ENCODE data around the gene STKLD1.

STKLD1 gene

DNA sequence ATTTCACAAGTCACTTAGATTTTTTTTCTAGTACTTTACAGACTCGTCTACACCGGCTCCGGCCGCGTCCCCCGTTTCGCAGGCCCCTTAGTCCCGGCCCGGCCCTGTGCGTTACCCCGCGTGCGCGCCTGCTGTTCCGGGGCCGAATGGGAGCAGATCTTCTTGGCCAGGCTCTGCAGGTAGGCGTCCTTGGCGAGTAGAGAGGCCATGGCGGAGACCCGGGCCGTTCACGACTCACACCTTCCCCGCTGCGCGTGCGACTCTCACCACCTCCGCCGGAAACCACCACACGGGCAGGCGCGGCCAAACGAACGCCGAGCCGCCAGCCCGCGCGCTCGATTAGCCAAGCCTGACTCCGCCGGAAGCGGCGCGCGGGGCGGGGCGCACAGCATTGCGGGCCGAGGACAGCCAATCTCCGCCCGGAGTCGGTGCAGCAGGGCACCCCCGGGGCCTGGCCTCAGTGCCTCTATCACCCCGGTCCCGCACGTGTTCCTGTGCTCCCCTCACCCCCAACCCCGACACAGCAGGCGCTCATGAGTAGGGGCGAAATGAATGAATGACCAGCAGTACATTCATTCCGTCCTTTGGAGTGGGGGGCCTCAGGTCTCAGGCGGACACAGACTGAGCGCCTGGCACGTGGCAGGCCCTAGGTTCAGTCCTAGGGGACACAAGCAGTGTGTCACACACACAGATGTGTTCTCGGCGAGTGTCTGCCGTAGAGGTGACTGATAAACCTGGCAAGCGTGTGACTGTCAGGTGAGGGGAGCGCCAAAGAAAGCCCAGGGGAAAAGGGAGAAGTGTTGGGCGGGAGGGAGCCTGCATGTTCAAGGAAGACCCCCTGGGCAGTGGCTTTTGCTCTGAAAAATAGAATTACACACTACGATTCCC is 40.0 kb upstream of the STKLD1 start, which contains the start of gene SURF6 (continued):
- TF ChIP-seq ZFHX2 (tag by site-specific recombination; conservative IDR thresholded peaks at IDR 0.05) (peak; percentile 67), KLF1 (tag by site-specific recombination; IDR thresholded peaks at IDR 0.05) (peak; percentile 87), ZNF133 (tag by site-specific recombination; IDR thresholded peaks at IDR 0.05) (no peak), ZSCAN16 (tag by site-specific recombination; IDR thresholded peaks at IDR 0.05) (no peak), SP7 (tag by site-specific recombination; IDR thresholded peaks at IDR 0.05) (peak; percentile 91), ZNF394 (tag by site-specific recombination; IDR thresholded peaks at IDR 0.05; ENCODE audit: borderline replicate concordance) (peak; percentile 68; the same call in 1 of the 2 replicates), GLIS2 (tag by site-specific recombination; IDR thresholded peaks at IDR 0.05) (peak; percentile 95), ZNF2 (tag by site-specific recombination; IDR thresholded peaks at IDR 0.05) (peak; percentile 81; the same call in 1 of the 2 replicates), ZNF843 (tag by site-specific recombination; IDR thresholded peaks at IDR 0.05) (peak; percentile 73), RBAK (tag by site-specific recombination; IDR thresholded peaks at IDR 0.05) (no peak), ZNF423 (tag by site-specific recombination; IDR thresholded peaks at IDR 0.05) (peak; percentile 73; the same call in 1 of the 2 replicates), ZNF558 (tag by site-specific recombination; IDR thresholded peaks at IDR 0.05) (no peak), ZNF623 (tag by site-specific recombination; IDR thresholded peaks at IDR 0.05) (0 out of 2 replicates have a peak, but pooled peaks have one; percentile 6), ZNF521 (tag by site-specific recombination; IDR thresholded peaks at IDR 0.05) (no peak), ZNF707 (tag by site-specific recombination; IDR thresholded peaks at IDR 0.05) (no peak), ZBTB20 (tag by site-specific recombination; IDR thresholded peaks at IDR 0.05) (peak; percentile 89), KLF16 (tag by site-specific recombination; IDR thresholded peaks at IDR 0.05) (peak; percentile 95), ZNF341 (tag by site-specific recombination; IDR thresholded peaks at IDR 0.05; ENCODE audit: low read depth) (no peak; the same call in 1 of the 2 replicates), ZNF175 (tag by site-specific recombination; IDR thresholded peaks at IDR 0.05) (no peak), ZNF24 (tag by site-specific recombination; IDR thresholded peaks at IDR 0.05) (peak; percentile 93), ZNF610 (tag by site-specific recombination; IDR thresholded peaks at IDR 0.05; ENCODE audit: borderline replicate concordance) (peak; percentile 71; the same call in 1 of the 2 replicates), SALL2 (tag by site-specific recombination; IDR thresholded peaks at IDR 0.05; ENCODE audit: borderline replicate concordance) (0 out of 2 replicates have a peak, but pooled peaks have one; percentile 3), HOXA7 (CRISPR knock-in tag; IDR thresholded peaks at IDR 0.05; ENCODE audit: borderline replicate concordance) (no peak)
- TF ChIP-seq, protein P1, sequence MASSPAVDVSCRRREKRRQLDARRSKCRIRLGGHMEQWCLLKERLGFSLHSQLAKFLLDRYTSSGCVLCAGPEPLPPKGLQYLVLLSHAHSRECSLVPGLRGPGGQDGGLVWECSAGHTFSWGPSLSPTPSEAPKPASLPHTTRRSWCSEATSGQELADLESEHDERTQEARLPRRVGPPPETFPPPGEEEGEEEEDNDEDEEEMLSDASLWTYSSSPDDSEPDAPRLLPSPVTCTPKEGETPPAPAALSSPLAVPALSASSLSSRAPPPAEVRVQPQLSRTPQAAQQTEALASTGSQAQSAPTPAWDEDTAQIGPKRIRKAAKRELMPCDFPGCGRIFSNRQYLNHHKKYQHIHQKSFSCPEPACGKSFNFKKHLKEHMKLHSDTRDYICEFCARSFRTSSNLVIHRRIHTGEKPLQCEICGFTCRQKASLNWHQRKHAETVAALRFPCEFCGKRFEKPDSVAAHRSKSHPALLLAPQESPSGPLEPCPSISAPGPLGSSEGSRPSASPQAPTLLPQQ (tag by site-specific recombination; IDR thresholded peaks at IDR 0.05) = peak; percentile 92
- TF ChIP-seq, protein P2, sequence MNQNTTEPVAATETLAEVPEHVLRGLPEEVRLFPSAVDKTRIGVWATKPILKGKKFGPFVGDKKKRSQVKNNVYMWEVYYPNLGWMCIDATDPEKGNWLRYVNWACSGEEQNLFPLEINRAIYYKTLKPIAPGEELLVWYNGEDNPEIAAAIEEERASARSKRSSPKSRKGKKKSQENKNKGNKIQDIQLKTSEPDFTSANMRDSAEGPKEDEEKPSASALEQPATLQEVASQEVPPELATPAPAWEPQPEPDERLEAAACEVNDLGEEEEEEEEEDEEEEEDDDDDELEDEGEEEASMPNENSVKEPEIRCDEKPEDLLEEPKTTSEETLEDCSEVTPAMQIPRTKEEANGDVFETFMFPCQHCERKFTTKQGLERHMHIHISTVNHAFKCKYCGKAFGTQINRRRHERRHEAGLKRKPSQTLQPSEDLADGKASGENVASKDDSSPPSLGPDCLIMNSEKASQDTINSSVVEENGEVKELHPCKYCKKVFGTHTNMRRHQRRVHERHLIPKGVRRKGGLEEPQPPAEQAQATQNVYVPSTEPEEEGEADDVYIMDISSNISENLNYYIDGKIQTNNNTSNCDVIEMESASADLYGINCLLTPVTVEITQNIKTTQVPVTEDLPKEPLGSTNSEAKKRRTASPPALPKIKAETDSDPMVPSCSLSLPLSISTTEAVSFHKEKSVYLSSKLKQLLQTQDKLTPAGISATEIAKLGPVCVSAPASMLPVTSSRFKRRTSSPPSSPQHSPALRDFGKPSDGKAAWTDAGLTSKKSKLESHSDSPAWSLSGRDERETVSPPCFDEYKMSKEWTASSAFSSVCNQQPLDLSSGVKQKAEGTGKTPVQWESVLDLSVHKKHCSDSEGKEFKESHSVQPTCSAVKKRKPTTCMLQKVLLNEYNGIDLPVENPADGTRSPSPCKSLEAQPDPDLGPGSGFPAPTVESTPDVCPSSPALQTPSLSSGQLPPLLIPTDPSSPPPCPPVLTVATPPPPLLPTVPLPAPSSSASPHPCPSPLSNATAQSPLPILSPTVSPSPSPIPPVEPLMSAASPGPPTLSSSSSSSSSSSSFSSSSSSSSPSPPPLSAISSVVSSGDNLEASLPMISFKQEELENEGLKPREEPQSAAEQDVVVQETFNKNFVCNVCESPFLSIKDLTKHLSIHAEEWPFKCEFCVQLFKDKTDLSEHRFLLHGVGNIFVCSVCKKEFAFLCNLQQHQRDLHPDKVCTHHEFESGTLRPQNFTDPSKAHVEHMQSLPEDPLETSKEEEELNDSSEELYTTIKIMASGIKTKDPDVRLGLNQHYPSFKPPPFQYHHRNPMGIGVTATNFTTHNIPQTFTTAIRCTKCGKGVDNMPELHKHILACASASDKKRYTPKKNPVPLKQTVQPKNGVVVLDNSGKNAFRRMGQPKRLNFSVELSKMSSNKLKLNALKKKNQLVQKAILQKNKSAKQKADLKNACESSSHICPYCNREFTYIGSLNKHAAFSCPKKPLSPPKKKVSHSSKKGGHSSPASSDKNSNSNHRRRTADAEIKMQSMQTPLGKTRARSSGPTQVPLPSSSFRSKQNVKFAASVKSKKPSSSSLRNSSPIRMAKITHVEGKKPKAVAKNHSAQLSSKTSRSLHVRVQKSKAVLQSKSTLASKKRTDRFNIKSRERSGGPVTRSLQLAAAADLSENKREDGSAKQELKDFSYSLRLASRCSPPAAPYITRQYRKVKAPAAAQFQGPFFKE (tag by site-specific recombination; IDR thresholded peaks at IDR 0.05; ENCODE audit: borderline replicate concordance) = no peak
- TF ChIP-seq, protein P3, sequence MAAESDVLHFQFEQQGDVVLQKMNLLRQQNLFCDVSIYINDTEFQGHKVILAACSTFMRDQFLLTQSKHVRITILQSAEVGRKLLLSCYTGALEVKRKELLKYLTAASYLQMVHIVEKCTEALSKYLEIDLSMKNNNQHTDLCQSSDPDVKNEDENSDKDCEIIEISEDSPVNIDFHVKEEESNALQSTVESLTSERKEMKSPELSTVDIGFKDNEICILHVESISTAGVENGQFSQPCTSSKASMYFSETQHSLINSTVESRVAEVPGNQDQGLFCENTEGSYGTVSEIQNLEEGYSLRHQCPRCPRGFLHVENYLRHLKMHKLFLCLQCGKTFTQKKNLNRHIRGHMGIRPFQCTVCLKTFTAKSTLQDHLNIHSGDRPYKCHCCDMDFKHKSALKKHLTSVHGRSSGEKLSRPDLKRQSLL (tag by site-specific recombination; IDR thresholded peaks at IDR 0.05) = peak; percentile 89
- TF ChIP-seq, protein P4, sequence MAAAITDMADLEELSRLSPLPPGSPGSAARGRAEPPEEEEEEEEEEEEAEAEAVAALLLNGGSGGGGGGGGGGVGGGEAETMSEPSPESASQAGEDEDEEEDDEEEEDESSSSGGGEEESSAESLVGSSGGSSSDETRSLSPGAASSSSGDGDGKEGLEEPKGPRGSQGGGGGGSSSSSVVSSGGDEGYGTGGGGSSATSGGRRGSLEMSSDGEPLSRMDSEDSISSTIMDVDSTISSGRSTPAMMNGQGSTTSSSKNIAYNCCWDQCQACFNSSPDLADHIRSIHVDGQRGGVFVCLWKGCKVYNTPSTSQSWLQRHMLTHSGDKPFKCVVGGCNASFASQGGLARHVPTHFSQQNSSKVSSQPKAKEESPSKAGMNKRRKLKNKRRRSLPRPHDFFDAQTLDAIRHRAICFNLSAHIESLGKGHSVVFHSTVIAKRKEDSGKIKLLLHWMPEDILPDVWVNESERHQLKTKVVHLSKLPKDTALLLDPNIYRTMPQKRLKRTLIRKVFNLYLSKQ (tag by site-specific recombination; IDR thresholded peaks at IDR 0.05; ENCODE audit: borderline replicate concordance) = no peak
- TF ChIP-seq, protein P5, sequence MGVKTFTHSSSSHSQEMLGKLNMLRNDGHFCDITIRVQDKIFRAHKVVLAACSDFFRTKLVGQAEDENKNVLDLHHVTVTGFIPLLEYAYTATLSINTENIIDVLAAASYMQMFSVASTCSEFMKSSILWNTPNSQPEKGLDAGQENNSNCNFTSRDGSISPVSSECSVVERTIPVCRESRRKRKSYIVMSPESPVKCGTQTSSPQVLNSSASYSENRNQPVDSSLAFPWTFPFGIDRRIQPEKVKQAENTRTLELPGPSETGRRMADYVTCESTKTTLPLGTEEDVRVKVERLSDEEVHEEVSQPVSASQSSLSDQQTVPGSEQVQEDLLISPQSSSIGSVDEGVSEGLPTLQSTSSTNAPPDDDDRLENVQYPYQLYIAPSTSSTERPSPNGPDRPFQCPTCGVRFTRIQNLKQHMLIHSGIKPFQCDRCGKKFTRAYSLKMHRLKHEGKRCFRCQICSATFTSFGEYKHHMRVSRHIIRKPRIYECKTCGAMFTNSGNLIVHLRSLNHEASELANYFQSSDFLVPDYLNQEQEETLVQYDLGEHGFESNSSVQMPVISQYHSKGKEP (tag by site-specific recombination; IDR thresholded peaks at IDR 0.05) = peak; percentile 77; the same call in 1 of the 2 replicates
